Stimulated activated CD4-positive, alpha-beta T cell treated with anti-CD3 and anti-CD28 coated beads, Interleukin-2, amount 100 ng/mL, for 24 hours (primary cell): ENCODE measurements around the gene SLC12A2.
A peak's percentile ranks its signal among the peaks of the same experiment; 100 is the strongest.

Source experiments
- DNase-seq, 2 donors: peaks; one replicate each; pipeline ENCODE4 v3.0.0-alpha.2; 2020

Gene SLC12A2

GRCh38 chr5:128172102-128172501 is 88.5 kb downstream of the SLC12A2 start:
- no peak for DNase-seq

GRCh38 chr5:128174951-128175350 is 91.4 kb downstream of the SLC12A2 start:
- no peak for DNase-seq

- no peak for DNase-seq
Measured at GRCh38 chr5:128192368-128192767, 108.8 kb downstream of the SLC12A2 start.

GRCh38 chr5:128193665-128194390 is 110.3 kb downstream of the SLC12A2 start:
- DNase-seq: no peak

- no peak for DNase-seq
Measured at GRCh38 chr5:128195316-128195715, 111.8 kb downstream of the SLC12A2 start.

- no peak for DNase-seq
Measured at GRCh38 chr5:128196080-128196479, 112.5 kb downstream of the SLC12A2 start.

GRCh38 chr5:128196791-128197190 is 113.2 kb downstream of the SLC12A2 start:
- no peak for DNase-seq

GRCh38 chr5:128197896-128198522 is 114.4 kb downstream of the SLC12A2 start:
- DNase-seq: no peak

GRCh38 chr5:128199104-128199503 is 115.5 kb downstream of the SLC12A2 start:
- DNase-seq: no peak

GRCh38 chr5:128199611-128200010 is 116.0 kb downstream of the SLC12A2 start:
- no peak for DNase-seq

GRCh38 chr5:128201065-128201926 is 117.7 kb downstream of the SLC12A2 start:
- DNase-seq: peak; percentile 85 to 89

- DNase-seq: no peak
Measured at GRCh38 chr5:128202320-128202719, 118.8 kb downstream of the SLC12A2 start.

GRCh38 chr5:128208436-128208835 is 124.9 kb downstream of the SLC12A2 start:
- DNase-seq: no peak

GRCh38 chr5:128212191-128212806 is 128.7 kb downstream of the SLC12A2 start:
- no peak for DNase-seq

- peak; percentile 37 to 43 for DNase-seq
Measured at GRCh38 chr5:128213340-128213739, 129.8 kb downstream of the SLC12A2 start.

GRCh38 chr5:128213833-128214232 is 130.3 kb downstream of the SLC12A2 start:
- no peak for DNase-seq

GRCh38 chr5:128216285-128216684 is 132.7 kb downstream of the SLC12A2 start:
- DNase-seq: no peak

- DNase-seq: no peak
Measured at GRCh38 chr5:128216860-128217531, 133.4 kb downstream of the SLC12A2 start.

- DNase-seq: no peak
Measured at GRCh38 chr5:128220841-128221240, 137.3 kb downstream of the SLC12A2 start.

GRCh38 chr5:128224336-128224735 is 140.8 kb downstream of the SLC12A2 start:
- DNase-seq: no peak

GRCh38 chr5:128225245-128226030 is 141.9 kb downstream of the SLC12A2 start:
- no peak for DNase-seq

GRCh38 chr5:128228008-128228407 is 144.4 kb downstream of the SLC12A2 start:
- no peak for DNase-seq
